ENCODE data around the gene WEE2. TPM values are rescaled to one million over a fixed set of nuclear protein-coding genes. Genes with fewer than 3 reads are reported as not detected.
A peak's percentile ranks its signal among the peaks of the same experiment; 100 is the strongest.

Gene WEE2
- total and polyA plus RNA-seq, 7 experiments from 2014 or later: 0.11 to 0.15 TPM; not detected in 5

DNA sequence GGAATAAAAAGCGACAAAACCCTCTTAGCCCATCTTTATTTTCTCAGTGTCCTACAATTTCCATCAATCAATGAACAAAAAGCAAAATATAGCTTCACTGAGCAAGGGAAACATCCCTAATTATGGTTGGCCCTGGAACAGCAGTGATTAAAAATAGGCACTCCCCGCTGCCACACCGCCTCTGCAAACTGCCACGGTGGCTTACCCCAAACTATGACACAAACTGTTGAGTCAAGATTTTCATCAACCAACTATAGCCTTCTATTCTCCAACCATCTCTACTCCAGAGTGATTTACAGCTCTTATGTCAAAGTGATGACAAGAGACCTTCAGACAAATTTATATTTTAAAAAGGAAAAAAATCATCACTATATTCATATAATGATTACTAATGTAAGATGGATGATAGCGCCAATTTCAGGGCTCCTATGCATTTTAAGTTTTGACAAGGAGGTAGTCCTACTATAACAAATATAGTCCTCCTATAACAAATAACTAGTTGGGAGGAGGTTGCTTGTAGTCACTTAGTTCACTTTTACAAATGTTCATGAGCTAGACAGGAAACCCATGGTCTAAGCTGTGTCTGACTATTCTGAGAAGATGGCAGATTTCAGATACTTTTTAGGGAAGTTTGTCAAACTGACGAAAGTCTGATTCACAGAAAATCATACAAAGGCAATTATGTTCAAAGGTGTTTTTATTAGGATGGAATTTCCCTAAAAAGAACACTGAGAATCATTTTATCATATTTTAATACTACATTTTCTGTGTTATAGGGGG, 32.5 kb upstream of the WEE2 start:
- intact Hi-C loops (cut with micrococcal nuclease): loop anchor here (1.0 to 2.0 kb wide), 3 partner anchors 21 to 63 kb away; partner anchors contain the start of gene SSBP1 (in 1 of the 2)
- H3K4me1 Mint-ChIP-seq: peaks cover 0 to 52% (median 6%) of the 10 kb centered on the region in 7 donors
- peak overlapping the region in 1 of 10 donors; percentile 46 for H3K4me3 Mint-ChIP-seq
- peak overlapping the region in 2 of 9 donors; percentile 51 to 87 for H3K27ac Mint-ChIP-seq
- H3K9me3 Mint-ChIP-seq: peaks cover 0 to 3% (median 0%) of the 10 kb centered on the region in 11 donors
- ATAC-seq (peak; percentile 70), DNase-seq (peak in 1 of 9 donors; percentile 32)
- Histone ChIP-seq H3K4me1 (ENCODE audit: control insufficient read depth in 2 of 2, insufficient read depth in 2 of 2, low read length in 2 of 2) (no peaks in the 10 kb centered on the region), H3K9me3 (ENCODE audit: control insufficient read depth in 2 of 3, low read length in 3 of 3) (no peaks in the 10 kb centered on the region), H3K4me3 (ENCODE audit: low read length) (no peak overlapping the region), H3K27ac (ENCODE audit: low read depth, low read length) (no peak overlapping the region), H3K36me3 (ENCODE audit: control insufficient read depth in 2 of 3, insufficient read depth in 3 of 3, low read length in 3 of 3) (peaks cover 0 to 48% (median 4%) of the 10 kb centered on the region in 3 experiments), H3K27me3 (ENCODE audit: control insufficient read depth in 2 of 2, insufficient read depth in 2 of 2, low read length in 2 of 2) (no peaks in the 10 kb centered on the region)
- H3K27me3 Mint-ChIP-seq: no peaks in the 10 kb centered on the region
- CTCF ChIA-PET: no interaction called here
- POLR2A ChIA-PET: interaction anchor here (0.6 kb wide), 1 partner anchor 71 kb away, joined by 4 read pairs; no protein-coding TSS in a partner anchor
- H3K36me3 Mint-ChIP-seq: peaks cover 3 to 47% (median 32%) of the 10 kb centered on the region in 5 donors

GRCh38 chr7:141676618-141677017, 31.5 kb upstream of the WEE2 start:
- intact Hi-C loops (cut with micrococcal nuclease): no loop called here
- Histone ChIP-seq H3K4me1 (ENCODE audit: control insufficient read depth in 2 of 2, insufficient read depth in 2 of 2, low read length in 2 of 2) (no peaks in the 10 kb centered on the region), H3K27me3 (ENCODE audit: control insufficient read depth in 2 of 2, insufficient read depth in 2 of 2, low read length in 2 of 2) (no peaks in the 10 kb centered on the region), H3K36me3 (ENCODE audit: control insufficient read depth in 2 of 3, insufficient read depth in 3 of 3, low read length in 3 of 3) (peaks cover 0 to 48% (median under 1%) of the 10 kb centered on the region in 3 experiments), H3K9me3 (ENCODE audit: control insufficient read depth in 2 of 3, low read length in 3 of 3) (no peaks in the 10 kb centered on the region), H3K4me3 (ENCODE audit: low read length) (no peak overlapping the region), H3K27ac (ENCODE audit: low read depth, low read length) (no peak overlapping the region)
- DNase-seq (no peak), ATAC-seq (peak; percentile 18)
- CTCF ChIA-PET: no interaction called here
- H3K4me3 Mint-ChIP-seq: peak overlapping the region in 1 of 10 donors; percentile 28
- peaks cover 0 to 52% (median 4%) of the 10 kb centered on the region in 7 donors for H3K4me1 Mint-ChIP-seq
- peaks cover 7 to 51% (median 33%) of the 10 kb centered on the region in 5 donors for H3K36me3 Mint-ChIP-seq
- POLR2A ChIA-PET: interaction anchor here (1.0 kb wide), 1 partner anchor 11 kb away, joined by 3 read pairs; no protein-coding TSS in a partner anchor
- peak overlapping the region in 2 of 9 donors; percentile 72 to 77 for H3K27ac Mint-ChIP-seq
- H3K27me3 Mint-ChIP-seq: no peaks in the 10 kb centered on the region
- H3K9me3 Mint-ChIP-seq: peaks cover 0 to 3% (median 0%) of the 10 kb centered on the region in 11 donors

- Histone ChIP-seq H3K27me3 (ENCODE audit: control insufficient read depth in 2 of 2, insufficient read depth in 2 of 2, low read length in 2 of 2) (no peaks in the 10 kb centered on the region), H3K9me3 (ENCODE audit: control insufficient read depth in 2 of 3, low read length in 3 of 3) (no peaks in the 10 kb centered on the region), H3K36me3 (ENCODE audit: control insufficient read depth in 2 of 3, insufficient read depth in 3 of 3, low read length in 3 of 3) (peaks cover 0 to 38% (median 4%) of the 10 kb centered on the region in 3 experiments), H3K4me1 (ENCODE audit: control insufficient read depth in 2 of 2, insufficient read depth in 2 of 2, low read length in 2 of 2) (no peaks in the 10 kb centered on the region), H3K27ac (ENCODE audit: low read depth, low read length) (no peak overlapping the region), H3K4me3 (ENCODE audit: low read length) (no peak overlapping the region)
- Mint-ChIP-seq H3K36me3 (peaks cover 7 to 47% (median 29%) of the 10 kb centered on the region in 5 donors), H3K27ac (peak overlapping the region in 2 of 9 donors; percentile 21 to 48), H3K4me3 (peak overlapping the region in 1 of 10 donors; percentile 8), H3K4me1 (peaks cover 0 to 54% (median 0%) of the 10 kb centered on the region in 7 donors), H3K27me3 (no peaks in the 10 kb centered on the region), H3K9me3 (no peaks in the 10 kb centered on the region)
- no peak for DNase-seq
- CTCF ChIA-PET: no interaction called here
- ATAC-seq: no peak
- POLR2A ChIA-PET: interaction anchor here (0.7 kb wide), 1 partner anchor 10 kb away, joined by 3 read pairs; no protein-coding TSS in a partner anchor
- intact Hi-C loops (cut with micrococcal nuclease): no loop called here
These were observed 29.1 kb upstream of the WEE2 start for GRCh38 chr7:141679014-141679413.

- intact Hi-C loops (cut with micrococcal nuclease): no loop called here
- Mint-ChIP-seq H3K4me1 (peaks cover 11 to 36% (median 19%) of the 10 kb centered on the region in 7 donors), H3K36me3 (peaks cover 8 to 52% (median 33%) of the 10 kb centered on the region in 5 donors), H3K27me3 (no peaks in the 10 kb centered on the region), H3K4me3 (no peak overlapping the region), H3K9me3 (peaks cover 0 to 2% (median 0%) of the 10 kb centered on the region in 11 donors), H3K27ac (peak overlapping the region in 1 of 9 donors; percentile 46)
- Histone ChIP-seq H3K27me3 (ENCODE audit: control insufficient read depth in 2 of 2, insufficient read depth in 2 of 2, low read length in 2 of 2) (no peaks in the 10 kb centered on the region), H3K4me3 (ENCODE audit: low read length) (no peak overlapping the region), H3K36me3 (ENCODE audit: control insufficient read depth in 2 of 3, insufficient read depth in 3 of 3, low read length in 3 of 3) (peaks cover 4 to 38% (median 4%) of the 10 kb centered on the region in 3 experiments), H3K9me3 (ENCODE audit: control insufficient read depth in 2 of 3, low read length in 3 of 3) (no peaks in the 10 kb centered on the region), H3K4me1 (ENCODE audit: control insufficient read depth in 2 of 2, insufficient read depth in 2 of 2, low read length in 2 of 2) (no peaks in the 10 kb centered on the region), H3K27ac (ENCODE audit: low read depth, low read length) (no peak overlapping the region)
- ChIA-PET POLR2A (interaction anchor here (0.6 kb wide), 1 partner anchor 11 kb away, joined by 3 read pairs; no protein-coding TSS in a partner anchor), CTCF (no interaction called here)
- ATAC-seq (no peak), DNase-seq (no peak)
These were observed 22.7 kb upstream of the WEE2 start for GRCh38 chr7:141685285-141686023.

DNA sequence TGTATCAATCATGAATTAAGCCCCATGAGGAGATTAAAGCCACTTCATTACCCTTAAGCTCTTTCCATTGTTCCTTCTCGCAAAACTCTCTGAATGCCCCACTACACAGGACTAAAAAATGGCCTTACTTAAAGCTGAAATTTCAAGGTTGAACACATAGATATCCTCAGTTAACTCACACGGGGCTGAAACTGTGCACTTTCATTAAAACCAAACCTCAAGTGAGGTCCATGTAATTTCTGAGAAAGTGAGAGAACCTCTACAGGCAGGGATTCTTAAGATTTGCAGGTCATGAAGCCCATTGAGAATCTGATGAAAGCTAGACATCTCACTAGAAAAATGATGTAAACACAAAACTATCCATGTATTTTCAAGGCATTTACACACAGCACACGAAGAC, 22.1 kb upstream of the WEE2 start:
- ATAC-seq (no peak), DNase-seq (no peak)
- peaks cover 11 to 37% (median 21%) of the 10 kb centered on the region in 7 donors for H3K4me1 Mint-ChIP-seq
- Histone ChIP-seq H3K9me3 (ENCODE audit: control insufficient read depth in 2 of 3, low read length in 3 of 3) (no peaks in the 10 kb centered on the region), H3K27ac (ENCODE audit: low read depth, low read length) (no peak overlapping the region), H3K4me3 (ENCODE audit: low read length) (no peak overlapping the region), H3K4me1 (ENCODE audit: control insufficient read depth in 2 of 2, insufficient read depth in 2 of 2, low read length in 2 of 2) (no peaks in the 10 kb centered on the region), H3K36me3 (ENCODE audit: control insufficient read depth in 2 of 3, insufficient read depth in 3 of 3, low read length in 3 of 3) (peaks cover 4 to 34% (median 4%) of the 10 kb centered on the region in 3 experiments), H3K27me3 (ENCODE audit: control insufficient read depth in 2 of 2, insufficient read depth in 2 of 2, low read length in 2 of 2) (no peaks in the 10 kb centered on the region)
- H3K27me3 Mint-ChIP-seq: no peaks in the 10 kb centered on the region
- CTCF ChIA-PET: no interaction called here
- POLR2A ChIA-PET: no interaction called here
- intact Hi-C loops (cut with micrococcal nuclease): no loop called here
- no peak overlapping the region for H3K4me3 Mint-ChIP-seq
- peaks cover 4 to 45% (median 27%) of the 10 kb centered on the region in 5 donors for H3K36me3 Mint-ChIP-seq
- peaks cover 0 to 2% (median 0%) of the 10 kb centered on the region in 11 donors for H3K9me3 Mint-ChIP-seq
- no peak overlapping the region for H3K27ac Mint-ChIP-seq

GRCh38 chr7:141686670-141687069, 21.5 kb upstream of the WEE2 start:
- Mint-ChIP-seq H3K36me3 (peaks cover 4 to 41% (median 27%) of the 10 kb centered on the region in 5 donors), H3K4me1 (peaks cover 11 to 43% (median 21%) of the 10 kb centered on the region in 7 donors), H3K4me3 (no peak overlapping the region), H3K27ac (peak overlapping the region in 1 of 9 donors; percentile 26), H3K27me3 (no peaks in the 10 kb centered on the region), H3K9me3 (peaks cover 0 to 2% (median 0%) of the 10 kb centered on the region in 11 donors)
- Histone ChIP-seq H3K27ac (ENCODE audit: low read depth, low read length) (no peak overlapping the region), H3K4me3 (ENCODE audit: low read length) (no peak overlapping the region), H3K36me3 (ENCODE audit: control insufficient read depth in 2 of 3, insufficient read depth in 3 of 3, low read length in 3 of 3) (peaks cover 4 to 28% (median 4%) of the 10 kb centered on the region in 3 experiments), H3K4me1 (ENCODE audit: control insufficient read depth in 2 of 2, insufficient read depth in 2 of 2, low read length in 2 of 2) (no peaks in the 10 kb centered on the region), H3K9me3 (ENCODE audit: control insufficient read depth in 2 of 3, low read length in 3 of 3) (no peaks in the 10 kb centered on the region), H3K27me3 (ENCODE audit: control insufficient read depth in 2 of 2, insufficient read depth in 2 of 2, low read length in 2 of 2) (no peaks in the 10 kb centered on the region)
- ATAC-seq (no peak), DNase-seq (no peak)
- ChIA-PET POLR2A (no interaction called here), CTCF (no interaction called here)
- intact Hi-C loops (cut with micrococcal nuclease): no loop called here
